Spleen (tissue), 11 donors: Measurements from ENCODE around the gene TAS2R43. TPM values are rescaled to one million over a fixed set of nuclear protein-coding genes. Genes with fewer than 3 reads are reported as not detected.
"Not testable (repeated sequence)": the region's sequence is repeated elsewhere in the genome, so short reads cannot be mapped to it uniquely, and the experiment has no call there.

ENCODE experiments used
- DNase-seq: peaks from one replicate; pipeline ENCODE4 v3.0.0-alpha.2; 2020
- H3K27ac ChIP-seq, 8 donors: fragments of 200-600 bp; sonication (generic) in 7 of 8; 1 replicate in 4 of 8; 2 replicates in 4 of 8; pipeline versions ENCODE4 v1.5.0 to v1.8.0; 2016 to 2021; ENCODE audit warnings: inconsistent platforms in 4 of 8, mild to moderate bottlenecking in 4 of 8, moderate library complexity in 1 of 8
- H3K27me3 ChIP-seq, 7 donors: fragments of 200-600 bp; sonication (generic) in 6 of 7; replicated peaks in 1 of 7; 1 replicate in 4 of 7; 2 replicates in 3 of 7; pipeline versions ENCODE4 v1.5.0 to v1.8.0; 2016 to 2021; ENCODE audit warnings: inconsistent platforms in 3 of 7, mild to moderate bottlenecking in 1 of 7
- H3K36me3 ChIP-seq, 6 donors: fragments of 200-600 bp; sonication (generic) in 5 of 6; 1 replicate in 4 of 6; 2 replicates in 2 of 6; pipeline versions ENCODE4 v1.5.0 to v1.8.0; 2016 to 2021; ENCODE audit warnings: inconsistent platforms in 2 of 6
- H3K4me1 ChIP-seq, 6 donors: fragments of 200-600 bp; sonication (generic) in 5 of 6; 1 replicate in 3 of 6; 2 replicates in 3 of 6; pipeline versions ENCODE4 v1.5.0 to v1.8.0; 2016 to 2021; ENCODE audit warnings: inconsistent platforms in 3 of 6
- H3K4me3 ChIP-seq, 8 donors: fragments of 200-600 bp; sonication (generic) in 7 of 8; 1 replicate in 4 of 8; 2 replicates in 4 of 8; pipeline versions ENCODE4 v1.5.0 to v1.8.0; 2016 to 2021; ENCODE audit warnings: inconsistent platforms in 4 of 8, mild to moderate bottlenecking in 4 of 8, moderate library complexity in 2 of 8
- H3K9me3 ChIP-seq, 8 donors: fragments of 200-600 bp; sonication (generic) in 7 of 8; 1 replicate in 4 of 8; 2 replicates in 4 of 8; pipeline versions ENCODE4 v1.5.0 to v1.8.0; 2016 to 2021; ENCODE audit warnings: inconsistent platforms in 4 of 8
- CTCF ChIP-seq, 11 experiments: fragments of 200-600 bp in 7 of 11; fragments of 450-650 bp in 4 of 11; sonication (generic) in 4 of 11; IDR thresholded peaks in 8 of 11; conservative IDR thresholded peaks in 3 of 11; 1 replicate in 7 of 11; 2 replicates in 4 of 11; pipeline versions ENCODE4 v1.4.0 to v1.8.0; 2016 to 2021; ENCODE audit warnings: antibody characterized with exemption in 11 of 11, inconsistent platforms in 4 of 11, mild to moderate bottlenecking in 1 of 11
- POLR2A ChIP-seq, 3 donors: fragments of 450-650 bp; IDR thresholded peaks; one replicate each; pipeline ENCODE4 v1.5.1; 2017; ENCODE audit warnings: antibody characterized with exemption in 3 of 3, mild to moderate bottlenecking in 1 of 3
- POLR2AphosphoS5 ChIP-seq, 3 donors: sonication (generic); formaldehyde crosslinking; IDR thresholded peaks; one replicate each; pipeline ENCODE4 v1.5.1; 2017; ENCODE audit warnings: antibody characterized with exemption in 3 of 3
- WGBS, 5 donors: extraction: QIAGEN DNeasy Blood & Tissue Kit in 3 of 5; methylation state at CpG; one replicate each; pipeline versions ENCODE4 v1.1.5 to v1.1.7; 2013 to 2018; 5-methylcytosine and 5-hydroxymethylcytosine counted together
- intact Hi-C: fragments of 100-400 bp; cut with DNase I; formaldehyde crosslinking; loops from one replicate; pipeline ENCODE4 v1.15.0; 2023; ENCODE audit warnings: low total_unique reads
- polyA plus RNA-seq, 3 donors: library from polyadenylated mRNA; stranded (reverse); fragments of 200-250 nt; gene quantifications; one replicate each; pipeline ENCODE4 v1.2.1, GENCODE V29; 2013
- total RNA-seq, 7 donors: library from RNA; depleted of rRNA in 3 of 7; stranded (reverse); fragments of >200 nt in 3 of 7; fragmentation: NEBNext Ultra II Directional in 4 of 7; extraction: Animal tissue kit (Norgen Biotek cat#: 25700) in 4 of 7; gene quantifications; one replicate each; pipeline versions ENCODE4 v1.1.0 to v1.2.1, GENCODE V29; 2016 to 2021
- donor health status: healthy with polysubstance abuse.
- donor health status: DM: no; HTN: no; CAD: no; lungs with moderate emphysema.
- donor health status: DM: no; HTN: no; CAD: no.
- donor health status: Bipolar disorder and iron deficiency.
- donor health status: healthy.
- donor health status: DM: no; HTN: no; CAD: no.
- donor health status: DM: yes; HTN: yes; CAD: no.

TAS2R43 gene
- total and polyA plus RNA-seq, 10 donors = 1.5 to 14.0 (median 4.6) TPM; not detected in 5

GRCh38 chr12:11108862-11109261, 16.7 kb upstream of the TAS2R43 start:
- no peak for DNase-seq
- 73 to 95% (median 82%) methylated on average over 2 of the region's 2 CpGs for whole genome bisulfite sequencing, 5 donors
- H3K27ac ChIP-seq = no peak overlapping the region

GRCh38 chr12:11107719-11108118, 15.6 kb upstream of the TAS2R43 start:
- intact Hi-C loops = no loop called here
- no peak overlapping the region for H3K4me3 ChIP-seq
- H3K36me3 ChIP-seq = peaks cover 0 to 17% (median 0%) of the 10 kb centered on the region in 6 donors
- TF ChIP-seq POLR2A (IDR thresholded peaks at IDR 0.05) (no peak), POLR2AphosphoS5 (IDR thresholded peaks at IDR 0.05) (no peak), CTCF (IDR thresholded peaks at IDR 0.05 in 8 of 11, conservative IDR thresholded peaks at IDR 0.05 in 3 of 11) (no peak)
- no peaks in the 10 kb centered on the region for H3K27me3 ChIP-seq
- no peak overlapping the region for H3K27ac ChIP-seq
- H3K4me1 ChIP-seq = no peaks in the 10 kb centered on the region
- 91 to 95% (median 94%) methylated on average over 1 of the region's 1 CpG for WGBS, 5 donors
- DNase-seq = no peak
- peaks cover 0 to 38% (median 16%) of the 10 kb centered on the region in 8 donors for H3K9me3 ChIP-seq

More at GRCh38 chr12:11108862-11109261, 16.7 kb upstream of the TAS2R43 start:
- Histone ChIP-seq H3K4me3 (no peak overlapping the region), H3K4me1 (no peaks in the 10 kb centered on the region), H3K27me3 (no peaks in the 10 kb centered on the region), H3K9me3 (peaks cover 0 to 34% (median 19%) of the 10 kb centered on the region in 8 donors), H3K36me3 (peaks cover 0 to 17% (median 0%) of the 10 kb centered on the region in 6 donors)
- intact Hi-C loops = no loop called here
- no peak for TF ChIP-seq CTCF (IDR thresholded peaks at IDR 0.05 in 8 of 11, conservative IDR thresholded peaks at IDR 0.05 in 3 of 11)
- TF ChIP-seq POLR2AphosphoS5 (IDR thresholded peaks at IDR 0.05) = no peak
- TF ChIP-seq POLR2A (IDR thresholded peaks at IDR 0.05) = no peak

- peaks cover 0 to 31% (median 5%) of the 10 kb centered on the region in 8 donors for H3K9me3 ChIP-seq
- H3K36me3 ChIP-seq = peaks cover 0 to 19% (median 0%) of the 10 kb centered on the region in 6 donors
- H3K4me3 ChIP-seq = no peak overlapping the region
- intact Hi-C loops = no loop called here
- 96 to 100% (median 98%) methylated on average over 2 of the region's 2 CpGs for WGBS, 5 donors
- no peak overlapping the region for H3K27ac ChIP-seq
- no peak for DNase-seq
- TF ChIP-seq CTCF (IDR thresholded peaks at IDR 0.05 in 8 of 11, conservative IDR thresholded peaks at IDR 0.05 in 3 of 11) = no peak
- no peak for TF ChIP-seq POLR2A (IDR thresholded peaks at IDR 0.05)
- no peak for TF ChIP-seq POLR2AphosphoS5 (IDR thresholded peaks at IDR 0.05)
- no peaks in the 10 kb centered on the region for H3K27me3 ChIP-seq
- no peaks in the 10 kb centered on the region for H3K4me1 ChIP-seq
Observed at GRCh38 chr12:11106288-11106687, 14.2 kb upstream of the TAS2R43 start.

- intact Hi-C loops = no loop called here
- Histone ChIP-seq H3K4me1 (no peaks in the 10 kb centered on the region), H3K27me3 (no peaks in the 10 kb centered on the region), H3K27ac (no peak overlapping the region), H3K4me3 (no peak overlapping the region), H3K36me3 (peaks cover 0 to 22% (median 0%) of the 10 kb centered on the region in 6 donors), H3K9me3 (peaks cover 0 to 23% (median 2%) of the 10 kb centered on the region in 8 donors)
- 47 to 78% (median 68%) methylated on average over 2 of the region's 2 CpGs for whole genome bisulfite sequencing, 5 donors
- DNase-seq = no peak
- TF ChIP-seq POLR2AphosphoS5 (IDR thresholded peaks at IDR 0.05) (no peak), CTCF (IDR thresholded peaks at IDR 0.05 in 8 of 11, conservative IDR thresholded peaks at IDR 0.05 in 3 of 11) (no peak)
Observed at GRCh38 chr12:11105546-11105945, 13.4 kb upstream of the TAS2R43 start.

GRCh38 chr12:11094910-11095309, 2.8 kb upstream of the TAS2R43 start:
- H3K36me3 ChIP-seq, H3K27ac ChIP-seq, H3K4me3 ChIP-seq, H3K9me3 ChIP-seq, H3K27me3 ChIP-seq, H3K4me1 ChIP-seq, DNase-seq, intact Hi-C loops: not testable (repeated sequence)
- WGBS, 5 donors = no CpG with 5 or more reads among the region's 2 CpGs
